SJCRH30 (cell line): ENCODE results near the gene BHLHE40. TPM values are rescaled to one million over a fixed set of nuclear protein-coding genes. Genes with fewer than 3 reads are reported as not detected.
"Not testable (repeated sequence)": the region's sequence is repeated elsewhere in the genome, so short reads cannot be mapped to it uniquely, and the experiment has no call there.

Experiments
- DNase-seq, 2 experiments: peaks; one replicate each; pipeline ENCODE4 v3.0.0-alpha.2; 2015 to 2020
- H3K27ac ChIP-seq: fragments of 250-450 bp; sonication (Bioruptor Pico); 2 replicates; pipeline ENCODE4 v1.5.1; 2020; ENCODE audit warnings: mild to moderate bottlenecking, moderate library complexity
- H3K27me3 ChIP-seq: fragments of 250-450 bp; sonication (Bioruptor Pico); 2 replicates; pipeline ENCODE4 v1.5.1; 2020; ENCODE audit warnings: mild to moderate bottlenecking, moderate library complexity
- H3K36me3 ChIP-seq: fragments of 250-450 bp; sonication (Bioruptor Pico); 2 replicates; pipeline ENCODE4 v1.5.1; 2020; ENCODE audit warnings: mild to moderate bottlenecking, moderate library complexity
- H3K4me1 ChIP-seq: fragments of 250-450 bp; sonication (Bioruptor Pico); 2 replicates; pipeline ENCODE4 v1.5.1; 2020; ENCODE audit warnings: mild to moderate bottlenecking, moderate library complexity
- H3K4me3 ChIP-seq: fragments of 250-450 bp; sonication (Bioruptor Pico); 2 replicates; pipeline ENCODE4 v1.5.1; 2020; ENCODE audit warnings: mild to moderate bottlenecking, moderate library complexity
- H3K9me3 ChIP-seq: fragments of 250-450 bp; sonication (Bioruptor Pico); replicated peaks from 2 replicates; pipeline ENCODE4 v1.5.1; 2020; ENCODE audit warnings: mild to moderate bottlenecking, moderate library complexity
- total RNA-seq: library from RNA; depleted of rRNA; stranded (reverse); fragments of >200 nt; shearing (Covaris generic); gene quantifications from 2 replicates; pipeline ENCODE4 v1.2.3, GENCODE V29; 2014

The BHLHE40 gene
- total RNA-seq, 1 experiment from 2014 or later = 6.3 TPM

DNA sequence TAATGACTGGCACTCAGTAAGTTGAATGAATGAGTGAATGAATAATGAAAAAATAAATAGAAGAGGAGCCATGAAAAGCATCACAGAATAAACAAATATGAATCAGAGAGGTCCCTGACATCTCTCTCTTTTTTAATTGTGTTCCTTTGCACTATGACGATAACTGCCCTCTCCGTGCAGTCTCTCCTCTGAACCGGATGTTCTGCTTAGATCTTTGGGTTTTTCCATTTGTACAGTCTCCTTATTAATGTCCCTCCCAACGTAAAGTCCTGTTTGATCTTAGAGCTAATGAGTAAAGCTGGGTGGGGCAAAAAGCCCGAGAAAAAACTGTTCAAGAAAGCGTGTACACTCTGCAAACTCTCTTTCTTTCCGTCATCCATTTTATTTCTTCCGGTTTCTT, 28.3 kb upstream of the BHLHE40 start:
- no peaks in the 10 kb centered on the region for H3K36me3 ChIP-seq
- H3K9me3 ChIP-seq = no peaks in the 10 kb centered on the region
- no peak for DNase-seq
- no peak overlapping the region for H3K27ac ChIP-seq
- H3K4me3 ChIP-seq = no peak overlapping the region
- peaks cover 5% of the 10 kb centered on the region; the same call in 1 of the 2 replicates for H3K4me1 ChIP-seq
- H3K27me3 ChIP-seq = no peaks in the 10 kb centered on the region

DNA sequence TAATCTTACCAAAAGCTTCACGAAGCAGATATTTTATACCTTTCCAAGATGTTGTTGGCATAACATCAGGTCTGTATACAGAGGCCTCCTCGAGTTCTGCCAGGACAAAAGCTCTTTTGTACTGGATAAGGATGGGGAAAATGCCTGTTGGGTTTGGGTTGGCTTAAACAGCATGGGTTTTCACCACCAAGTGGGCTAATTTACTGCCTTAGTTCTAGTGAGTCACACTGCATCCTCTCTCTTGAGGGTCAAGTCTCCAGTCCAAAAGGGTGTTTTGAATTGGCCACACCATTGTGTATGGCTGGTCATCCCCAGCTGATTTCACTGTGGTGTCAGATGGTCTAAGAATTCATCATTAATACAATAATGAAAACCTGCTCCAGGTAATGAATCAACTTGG, 26.1 kb upstream of the BHLHE40 start:
- Histone ChIP-seq H3K27me3 (no peaks in the 10 kb centered on the region), H3K9me3 (no peaks in the 10 kb centered on the region), H3K36me3 (no peaks in the 10 kb centered on the region), H3K4me1 (peaks cover 5% of the 10 kb centered on the region; the same call in 1 of the 2 replicates), H3K4me3 (no peak overlapping the region), H3K27ac (no peak overlapping the region)
- peak in 1 of 2 experiments; percentile 20 for DNase-seq

DNA sequence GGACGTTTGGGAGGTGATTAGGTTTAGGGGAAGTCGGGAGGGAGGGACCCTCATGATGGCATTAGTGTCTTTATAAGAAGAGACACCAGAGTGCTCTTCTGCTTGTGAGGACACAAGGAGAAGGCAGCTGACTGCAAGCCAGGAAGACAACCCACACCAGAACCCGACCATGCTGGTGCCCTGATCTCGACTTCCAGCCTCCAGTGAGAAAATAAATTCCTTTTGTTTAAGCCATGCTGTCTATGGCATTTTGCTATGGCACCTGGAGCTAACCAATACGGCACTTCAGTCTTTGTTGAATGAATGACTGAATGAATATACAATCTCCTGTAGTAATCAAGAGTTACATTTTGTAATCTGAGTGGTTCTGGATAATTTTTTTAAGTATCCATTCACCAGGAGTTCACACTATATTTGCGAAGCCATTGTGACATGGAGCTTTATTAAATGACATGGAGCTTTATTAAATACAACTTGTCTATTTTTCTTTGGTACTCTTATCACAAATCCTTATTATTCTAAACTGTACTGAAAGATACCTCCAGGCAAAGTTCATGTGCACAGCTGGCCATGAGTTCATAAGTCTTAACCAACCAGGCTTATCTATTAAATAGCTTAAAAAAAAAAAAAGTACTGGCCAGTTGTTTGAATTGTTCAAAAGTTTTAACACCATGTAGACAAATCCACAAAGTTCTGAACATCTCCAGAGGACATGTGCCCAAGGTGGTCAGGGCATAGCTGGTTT, 24.8 kb upstream of the BHLHE40 start:
- peak in 1 of 2 experiments; percentile 18 for DNase-seq
- Histone ChIP-seq H3K9me3 (0 out of 2 replicates have a peak, but pooled peaks cover 6% of the 10 kb centered on the region), H3K36me3 (no peaks in the 10 kb centered on the region), H3K4me1 (peaks cover 5% of the 10 kb centered on the region; the same call in 1 of the 2 replicates), H3K27me3 (no peaks in the 10 kb centered on the region), H3K27ac (no peak overlapping the region), H3K4me3 (no peak overlapping the region)

DNA sequence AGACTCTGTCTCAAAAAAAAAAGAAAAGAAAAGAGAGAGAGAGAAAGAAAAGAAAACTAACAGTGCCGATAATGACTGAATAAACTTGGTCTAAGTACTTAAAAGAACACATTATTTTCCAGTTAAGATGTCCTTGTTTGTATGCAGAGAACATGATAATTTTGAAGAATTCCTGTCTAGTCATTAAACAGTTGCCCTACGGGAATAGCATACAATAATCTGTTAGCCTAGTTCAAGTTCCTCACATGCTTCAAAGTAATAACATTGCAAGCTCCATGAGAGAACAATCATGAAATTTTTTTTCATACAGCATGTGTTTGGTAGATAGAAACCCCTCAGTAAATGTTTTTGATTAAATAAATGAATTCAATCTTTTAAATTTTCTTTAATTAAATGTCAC, 23.1 kb upstream of the BHLHE40 start:
- DNase-seq = no peak
- 0 out of 2 replicates have a peak, but pooled peaks cover 7% of the 10 kb centered on the region for H3K9me3 ChIP-seq
- no peaks in the 10 kb centered on the region for H3K36me3 ChIP-seq
- H3K27ac ChIP-seq = no peak overlapping the region
- H3K4me1 ChIP-seq = peaks cover 5% of the 10 kb centered on the region; the same call in 1 of the 2 replicates
- H3K27me3 ChIP-seq = no peaks in the 10 kb centered on the region
- no peak overlapping the region for H3K4me3 ChIP-seq

DNA sequence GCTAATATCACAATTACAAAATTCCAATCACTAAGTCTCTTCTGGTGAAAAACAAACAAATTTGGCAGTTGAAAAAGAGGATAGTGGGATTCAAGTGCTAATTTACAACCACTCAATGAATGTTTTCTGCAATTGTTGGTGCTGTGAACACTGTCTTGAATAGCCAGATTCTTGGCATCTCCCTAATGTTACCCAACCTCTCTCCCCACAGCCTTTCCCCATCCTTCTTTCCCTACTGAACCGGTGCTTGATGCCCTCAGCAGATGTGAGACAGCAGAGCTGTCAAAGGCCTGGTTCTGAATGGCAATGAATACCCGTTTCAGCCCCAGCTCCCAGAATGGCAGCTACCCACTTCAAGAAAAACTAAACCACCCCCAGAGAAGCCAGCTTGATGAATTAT, 22.5 kb upstream of the BHLHE40 start:
- Histone ChIP-seq H3K9me3 (0 out of 2 replicates have a peak, but pooled peaks cover 7% of the 10 kb centered on the region), H3K4me3 (no peak overlapping the region), H3K27ac (no peak overlapping the region), H3K4me1 (peaks cover 5% of the 10 kb centered on the region; the same call in 1 of the 2 replicates), H3K27me3 (no peaks in the 10 kb centered on the region), H3K36me3 (no peaks in the 10 kb centered on the region)
- no peak for DNase-seq

DNA sequence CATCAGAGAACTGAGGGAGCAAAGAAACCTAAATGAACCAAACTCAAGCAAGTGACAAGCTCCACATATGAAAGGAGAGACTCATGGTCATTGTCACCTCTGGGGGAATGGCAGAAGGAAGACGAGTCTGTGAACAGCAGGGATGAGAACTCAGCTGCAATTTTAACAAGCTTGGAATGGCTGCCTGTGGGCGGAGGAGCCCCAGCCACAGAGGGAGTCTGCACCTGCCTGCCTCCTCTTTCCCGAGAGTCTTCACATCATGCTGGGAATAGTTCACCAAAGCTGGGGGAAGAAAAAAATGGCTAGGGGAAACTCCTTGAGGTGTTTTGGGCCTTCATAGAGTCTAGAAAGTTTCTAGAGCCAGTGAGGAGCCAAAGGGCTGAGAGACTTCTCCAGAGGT, 21.3 kb upstream of the BHLHE40 start:
- Histone ChIP-seq H3K4me3 (no peak overlapping the region), H3K9me3 (0 out of 2 replicates have a peak, but pooled peaks cover 7% of the 10 kb centered on the region), H3K4me1 (peaks cover 3% of the 10 kb centered on the region; the same call in 1 of the 2 replicates), H3K27ac (no peak overlapping the region), H3K36me3 (no peaks in the 10 kb centered on the region), H3K27me3 (no peaks in the 10 kb centered on the region)
- DNase-seq = no peak

DNA sequence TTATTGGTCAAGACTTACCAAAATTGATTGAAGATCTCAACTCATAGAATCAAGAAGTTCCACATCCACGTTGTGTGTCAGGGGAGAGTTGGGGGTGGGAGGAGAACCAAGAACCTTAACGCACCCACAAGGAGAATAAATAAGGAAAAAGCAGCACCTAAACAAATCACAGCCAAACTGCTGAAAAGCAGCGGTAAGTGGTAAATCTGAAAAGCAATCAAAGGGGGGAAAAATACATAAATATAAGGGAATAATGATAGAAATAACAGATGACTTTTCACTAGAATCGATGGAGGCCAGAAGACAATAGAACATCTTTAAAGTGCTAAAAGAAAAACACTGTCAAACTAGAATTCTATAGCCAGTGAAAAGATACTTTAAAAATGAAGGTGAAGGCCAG, 20.1 kb upstream of the BHLHE40 start:
- DNase-seq = no peak
- no peaks in the 10 kb centered on the region for H3K36me3 ChIP-seq
- H3K4me3 ChIP-seq = no peak overlapping the region
- no peak overlapping the region for H3K27ac ChIP-seq
- H3K4me1 ChIP-seq = no peaks in the 10 kb centered on the region
- 0 out of 2 replicates have a peak, but pooled peaks cover 7% of the 10 kb centered on the region for H3K9me3 ChIP-seq
- no peaks in the 10 kb centered on the region for H3K27me3 ChIP-seq

DNA sequence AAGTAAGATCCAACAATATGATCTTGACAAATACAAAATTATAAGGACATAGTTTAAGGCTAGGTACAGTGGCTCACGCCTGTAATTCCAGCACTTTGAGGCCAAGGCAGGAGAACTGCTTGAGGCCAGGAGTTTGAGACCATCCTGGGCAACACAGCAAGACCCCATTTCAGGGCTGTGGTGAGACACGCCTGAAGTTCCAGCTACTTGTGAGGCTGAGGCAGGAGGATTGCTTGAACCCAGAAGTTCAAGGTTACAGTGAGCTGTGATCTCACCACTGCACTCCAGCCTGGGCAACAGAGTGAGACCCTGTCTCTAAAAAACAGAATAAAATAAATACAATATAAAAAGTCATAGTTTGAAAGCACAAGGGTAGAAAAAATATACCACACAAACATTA, 17.4 kb upstream of the BHLHE40 start:
- H3K27me3 ChIP-seq, DNase-seq, H3K4me3 ChIP-seq, H3K36me3 ChIP-seq, H3K27ac ChIP-seq, H3K4me1 ChIP-seq, H3K9me3 ChIP-seq: not testable (repeated sequence)

DNA sequence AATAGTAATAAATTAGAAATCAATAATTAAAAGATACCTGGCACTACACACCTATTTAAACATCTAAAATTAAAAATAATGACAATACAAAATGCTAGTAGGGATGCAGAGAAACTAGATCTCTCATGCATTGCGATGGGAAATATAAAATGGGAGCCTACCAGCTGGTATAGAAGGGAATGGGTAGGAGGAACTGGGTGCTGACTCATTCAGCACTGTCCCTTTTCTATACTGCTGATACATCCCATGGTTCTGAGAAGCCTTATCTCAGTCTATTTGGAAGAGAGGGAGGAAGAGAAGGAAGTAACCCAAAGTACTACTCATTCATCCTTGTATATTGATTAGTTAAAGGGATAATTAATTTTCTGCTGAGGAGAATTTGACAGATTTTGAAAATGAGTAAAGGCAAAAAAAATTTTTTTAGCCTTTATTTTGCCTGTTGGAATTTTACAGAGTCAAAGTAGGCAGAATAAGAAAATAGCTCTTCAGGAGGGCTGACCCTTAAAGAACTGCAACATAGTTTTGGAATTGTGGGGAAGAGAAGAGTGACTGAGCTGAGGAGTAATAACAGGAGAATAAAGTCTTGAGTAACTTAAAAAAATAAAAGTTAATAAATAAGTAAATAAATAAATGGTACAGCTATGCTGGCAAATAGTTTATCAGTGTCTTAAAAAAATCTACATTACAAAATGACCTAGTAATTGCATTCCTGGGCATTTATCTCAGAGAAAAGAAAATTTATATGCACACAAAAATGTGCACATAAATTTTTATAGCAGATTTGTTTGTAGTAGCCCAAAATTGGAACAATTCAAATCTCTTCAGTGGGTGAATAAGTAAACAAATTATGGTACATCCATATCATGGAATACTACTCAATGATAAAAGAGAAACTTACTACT, 15.3 kb upstream of the BHLHE40 start:
- H3K4me1 ChIP-seq = no peaks in the 10 kb centered on the region
- 0 out of 2 replicates have a peak, but pooled peaks cover 5% of the 10 kb centered on the region for H3K9me3 ChIP-seq
- no peaks in the 10 kb centered on the region for H3K27me3 ChIP-seq
- no peak for DNase-seq
- no peak overlapping the region for H3K27ac ChIP-seq
- H3K4me3 ChIP-seq = no peak overlapping the region
- no peaks in the 10 kb centered on the region for H3K36me3 ChIP-seq

DNA sequence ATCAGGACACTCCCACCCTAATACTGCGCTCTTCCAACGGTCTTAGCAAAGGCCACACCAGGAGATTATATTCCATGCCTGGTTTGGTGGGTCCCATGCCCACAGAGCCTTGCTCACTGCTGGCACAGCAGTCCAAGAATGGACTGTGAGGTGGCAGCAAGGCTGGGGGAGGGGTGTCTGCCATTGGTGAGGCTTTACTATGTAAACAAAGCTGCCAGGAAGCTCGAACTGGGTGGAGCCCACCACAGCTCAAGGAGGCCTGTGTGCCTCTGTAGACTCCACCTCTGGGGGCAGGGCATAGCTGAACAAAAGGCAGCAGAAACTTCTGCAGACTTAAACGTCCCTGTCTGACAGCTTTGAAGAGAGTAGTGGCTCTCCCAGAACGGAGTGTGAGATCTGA, 13.2 kb upstream of the BHLHE40 start:
- H3K27me3 ChIP-seq, H3K4me1 ChIP-seq, H3K36me3 ChIP-seq, DNase-seq, H3K4me3 ChIP-seq, H3K9me3 ChIP-seq, H3K27ac ChIP-seq: not testable (repeated sequence)

DNA sequence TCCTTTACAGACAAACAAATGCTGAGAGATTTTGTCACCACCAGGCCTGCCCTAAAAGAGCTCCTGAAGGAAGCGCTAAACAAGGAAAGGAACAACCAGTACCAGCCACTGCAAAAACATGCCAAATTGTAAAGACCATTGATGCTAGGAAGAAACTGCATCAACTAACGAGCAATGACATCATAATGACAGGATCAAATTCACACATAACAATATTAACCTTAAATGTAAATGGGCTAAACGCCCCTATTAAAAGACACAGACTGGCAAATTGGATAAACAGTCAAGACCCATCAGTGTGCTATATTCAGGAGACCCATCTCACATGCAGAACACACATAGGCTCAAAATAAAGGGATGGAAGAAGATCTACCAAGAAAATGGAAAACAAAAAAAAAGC, 11.6 kb upstream of the BHLHE40 start:
- not testable (repeated sequence) for H3K4me3 ChIP-seq, H3K27ac ChIP-seq, H3K4me1 ChIP-seq

DNA sequence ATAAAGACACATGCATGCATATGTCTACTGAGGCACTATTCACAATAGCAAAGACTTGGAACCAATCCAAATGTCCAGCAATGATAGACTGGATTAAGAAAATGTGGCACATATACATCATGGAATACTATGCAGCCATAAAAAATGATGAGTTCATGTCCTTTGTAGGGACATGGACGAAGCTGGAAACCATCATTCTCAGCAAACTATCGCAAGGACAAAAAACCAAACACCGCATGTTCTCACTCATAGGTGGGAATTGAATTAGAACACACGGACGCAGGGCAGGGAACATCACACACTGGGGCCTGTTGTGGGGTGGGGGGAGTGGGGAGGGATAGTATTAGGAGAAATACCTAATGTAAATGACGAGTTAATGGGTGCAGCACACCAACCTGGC, 7.8 kb upstream of the BHLHE40 start:
- H3K27me3 ChIP-seq, H3K27ac ChIP-seq, H3K4me3 ChIP-seq, H3K36me3 ChIP-seq, H3K4me1 ChIP-seq, H3K9me3 ChIP-seq, DNase-seq: not testable (repeated sequence)

More for the DNA sequence above, 11.6 kb upstream of the BHLHE40 start:
- not testable (repeated sequence) for H3K36me3 ChIP-seq, H3K27me3 ChIP-seq, DNase-seq, H3K9me3 ChIP-seq

DNA sequence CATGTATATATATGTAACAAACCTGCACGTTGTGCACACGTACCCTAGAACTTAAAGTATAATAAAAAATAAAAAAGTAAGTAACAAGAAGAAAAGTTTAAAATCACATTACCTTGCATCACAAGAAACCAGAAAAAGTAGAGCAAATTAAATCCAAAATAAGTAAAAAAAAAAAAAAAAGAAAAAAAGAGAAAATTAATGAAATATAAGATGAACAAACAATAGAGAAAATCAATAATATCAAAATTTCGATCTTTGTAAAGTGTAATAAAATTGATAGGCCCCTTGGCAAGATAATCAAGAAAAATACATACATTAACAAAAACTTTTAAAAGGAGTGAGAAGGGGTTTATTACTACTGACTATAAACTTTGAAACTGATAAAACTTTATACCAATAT, 7.4 kb upstream of the BHLHE40 start:
- H3K9me3 ChIP-seq = 0 out of 2 replicates have a peak, but pooled peaks cover 2% of the 10 kb centered on the region
- no peaks in the 10 kb centered on the region for H3K27me3 ChIP-seq
- H3K4me3 ChIP-seq = no peak overlapping the region
- no peak overlapping the region for H3K27ac ChIP-seq
- no peak for DNase-seq
- H3K36me3 ChIP-seq = no peaks in the 10 kb centered on the region
- H3K4me1 ChIP-seq = peaks cover 9% of the 10 kb centered on the region

DNA sequence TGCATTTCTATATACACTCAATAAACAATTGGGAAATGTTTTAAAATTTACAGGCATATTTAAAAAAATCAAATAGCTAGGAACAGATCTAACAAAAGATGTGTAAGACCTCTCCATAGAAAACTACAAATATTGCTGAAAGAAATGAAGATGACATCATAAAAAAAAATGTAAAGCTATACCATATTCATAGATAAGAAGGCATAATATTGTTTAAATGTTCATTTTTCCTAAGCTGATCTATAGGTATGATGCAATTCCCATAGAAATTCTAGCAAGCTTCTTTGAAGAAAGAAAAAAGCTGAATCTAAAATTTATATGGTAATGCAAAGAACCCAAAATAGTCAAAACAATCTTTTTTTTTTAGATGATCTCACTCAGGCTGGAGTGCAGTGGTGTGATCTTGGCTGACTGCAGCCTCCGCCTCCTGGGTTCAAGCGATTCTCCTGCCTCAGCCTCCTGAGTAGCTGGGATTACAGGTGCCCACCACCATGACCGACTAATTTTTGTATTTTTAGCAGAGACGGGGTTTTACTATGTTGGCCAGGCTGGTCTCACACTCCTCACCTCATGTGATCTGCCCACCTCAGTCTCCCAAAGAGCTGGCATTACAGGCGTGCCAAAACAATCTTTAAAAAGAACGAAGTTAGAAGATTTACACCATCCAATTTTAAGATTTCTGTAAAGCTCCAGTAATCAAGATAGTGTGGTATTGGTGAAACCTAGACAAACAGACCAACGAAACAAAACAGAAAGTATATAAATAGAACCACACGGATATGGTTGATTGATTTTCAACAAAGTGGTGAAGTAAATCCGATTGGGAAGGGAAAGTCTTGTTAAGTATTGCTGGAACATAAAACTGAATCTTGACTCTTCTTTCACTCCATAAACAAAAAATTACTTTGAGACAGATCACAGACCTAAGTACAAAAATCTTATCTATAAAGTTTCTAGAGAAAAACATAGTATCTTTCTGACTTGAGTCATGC, 6.3 kb upstream of the BHLHE40 start:
- 0 out of 2 replicates have a peak, but pooled peaks cover 2% of the 10 kb centered on the region for H3K9me3 ChIP-seq
- H3K36me3 ChIP-seq = no peaks in the 10 kb centered on the region
- H3K27me3 ChIP-seq = no peaks in the 10 kb centered on the region
- DNase-seq = no peak
- H3K4me3 ChIP-seq = no peak overlapping the region
- peaks cover 9% of the 10 kb centered on the region for H3K4me1 ChIP-seq
- no peak overlapping the region for H3K27ac ChIP-seq
